ENCODE data around the gene TPST2.

GRCh38 chr22:26534171-26534855 is 55.6 kb downstream of the TPST2 start:
- TF ChIP-seq SPI1 (IDR thresholded peaks at IDR 0.05; ENCODE audit: borderline replicate concordance, insufficient read depth, low read depth, low read length) (no peak), ZNF274 (IDR thresholded peaks at IDR 0.05; ENCODE audit: insufficient read depth, insufficient read length) (no peak)
